Endothelial cell (in vitro differentiated cells): ENCODE results near the gene DFFB. TPM values are rescaled to one million over a fixed set of nuclear protein-coding genes. Genes with fewer than 3 reads are reported as not detected.
"Not testable (repeated sequence)": the region's sequence is repeated elsewhere in the genome, so short reads cannot be mapped to it uniquely, and the experiment has no call there.

Source experiments
- DNase-seq: peaks from one replicate; pipeline ENCODE4 v3.0.0; 2021; ENCODE audit warnings: low spot score
- H3K27ac Mint-ChIP-seq: one replicate; pipeline ENCODE4 v1.8.0; 2021; ENCODE audit warnings: mixed read lengths, inconsistent platforms; ENCODE audit not compliant: unreplicated experiment
- H3K27me3 Mint-ChIP-seq: one replicate; pipeline ENCODE4 v1.8.0; 2021; ENCODE audit warnings: mild to moderate bottlenecking, moderate library complexity, mixed read lengths, inconsistent platforms; ENCODE audit not compliant: unreplicated experiment
- H3K36me3 Mint-ChIP-seq: one replicate; pipeline ENCODE4 v1.8.0; 2021; ENCODE audit warnings: mild to moderate bottlenecking, low read depth, mixed read lengths, inconsistent platforms; ENCODE audit not compliant: unreplicated experiment
- H3K4me1 Mint-ChIP-seq: one replicate; pipeline ENCODE4 v1.8.0; 2021; ENCODE audit warnings: mild to moderate bottlenecking, mixed read lengths, inconsistent platforms; ENCODE audit not compliant: unreplicated experiment
- H3K4me3 Mint-ChIP-seq: one replicate; pipeline ENCODE4 v1.8.0; 2021; ENCODE audit warnings: mild to moderate bottlenecking, mixed read lengths, inconsistent platforms; ENCODE audit not compliant: unreplicated experiment
- H3K9me3 Mint-ChIP-seq: one replicate; pipeline ENCODE4 v1.8.0; 2021; ENCODE audit warnings: mixed read lengths, inconsistent platforms; ENCODE audit not compliant: unreplicated experiment
- CTCF ChIP-seq: fragments of 200-600 bp; sonication (generic); IDR thresholded peaks from one replicate; pipeline ENCODE4 v1.5.0; 2021; ENCODE audit warnings: antibody characterized with exemption; ENCODE audit not compliant: unreplicated experiment
- long read RNA-seq: library from polyadenylated mRNA; unstranded; transcript quantifications from one replicate; pipeline ENCODE4 v2.0.0, GENCODE V29; 2020; ENCODE audit not compliant: unreplicated experiment
- total RNA-seq: library from RNA; stranded (reverse); fragmentation: NEBNext Ultra II Directional; extraction: Animal tissue kit (Norgen Biotek cat#: 25700); gene quantifications from one replicate; pipeline ENCODE4 v1.2.1, GENCODE V29; 2021; ENCODE audit not compliant: unreplicated experiment

Gene DFFB
- total RNA-seq = 6.8 TPM
- long read RNA-seq, partial matches to known transcripts = 0 of 2 reads
- long read RNA-seq, other reads (novel, unspliced or antisense) = 0 of 2 reads

GRCh38 chr1:3856923-3857790 is at the start of gene DFFB, which contains the start of gene CEP104:
Gene DFFB (plus strand): TSS chr1:3857476. CDS start chr1:3857604, 128 bp downstream.
Gene CEP104 (minus strand): TSS chr1:3857211. CDS start chr1:3852407, 4,804 bp downstream.
- Mint-ChIP-seq H3K9me3 (no peaks in the 10 kb centered on the region), H3K4me3 (peak within 1 kb of the TSS; percentile 96), H3K27me3 (peaks cover 2% of the 10 kb centered on the region), H3K36me3 (peaks cover 4% of the 10 kb centered on the region), H3K27ac (peak within 1 kb of the TSS; percentile 55), H3K4me1 (no peaks in the 10 kb centered on the region)
- no peak for TF ChIP-seq CTCF
- DNase-seq = peak; percentile 94

GRCh38 chr1:3807769-3808168 is 49.5 kb upstream of the DFFB start:
- Mint-ChIP-seq H3K36me3 (peaks cover 7% of the 10 kb centered on the region), H3K27me3 (peaks cover 4% of the 10 kb centered on the region), H3K9me3 (peaks cover 8% of the 10 kb centered on the region), H3K27ac (no peak overlapping the region), H3K4me3 (no peak overlapping the region), H3K4me1 (no peaks in the 10 kb centered on the region)
- no peak for TF ChIP-seq CTCF
- DNase-seq = no peak

GRCh38 chr1:3809680-3810079 is 47.6 kb upstream of the DFFB start:
- DNase-seq = no peak
- H3K27ac Mint-ChIP-seq = no peak overlapping the region
- peaks cover 16% of the 10 kb centered on the region for H3K36me3 Mint-ChIP-seq
- H3K27me3 Mint-ChIP-seq = peaks cover 6% of the 10 kb centered on the region
- no peak for TF ChIP-seq CTCF
- H3K9me3 Mint-ChIP-seq = peaks cover 8% of the 10 kb centered on the region
- no peak overlapping the region for H3K4me3 Mint-ChIP-seq
- H3K4me1 Mint-ChIP-seq = no peaks in the 10 kb centered on the region

GRCh38 chr1:3810149-3810761 is 47.0 kb upstream of the DFFB start:
- H3K27me3 Mint-ChIP-seq, H3K9me3 Mint-ChIP-seq, DNase-seq, H3K4me3 Mint-ChIP-seq, H3K4me1 Mint-ChIP-seq: not testable (repeated sequence)
- Mint-ChIP-seq H3K36me3 (peaks cover 16% of the 10 kb centered on the region), H3K27ac (peak overlapping the region; percentile 17)

- DNase-seq = no peak
- Mint-ChIP-seq H3K27ac (no peak overlapping the region), H3K27me3 (peaks cover 9% of the 10 kb centered on the region), H3K9me3 (no peaks in the 10 kb centered on the region), H3K4me1 (no peaks in the 10 kb centered on the region), H3K36me3 (peaks cover 20% of the 10 kb centered on the region), H3K4me3 (no peak overlapping the region)
- no peak for TF ChIP-seq CTCF
Measured at GRCh38 chr1:3811595-3811911, 45.7 kb upstream of the DFFB start.
